Hematopoietic multipotent progenitor cell treated with erythropoietin and hydrocortisone succinate and interleukin-3 and kit ligand, for 6 days (in vitro differentiated cells): ENCODE data around the gene DLGAP1.

Source experiments
- DNase-seq: peaks from one replicate; pipeline ENCODE4 v3.0.0-alpha.2; 2015

The DLGAP1 gene

GRCh38 chr18:4143585-4143984 lies 311.5 kb downstream of the DLGAP1 start:
- DNase-seq: no peak

- no peak for DNase-seq
Observed at GRCh38 chr18:4142876-4143275, 312.2 kb downstream of the DLGAP1 start.

GRCh38 chr18:4134700-4135099 lies 320.4 kb downstream of the DLGAP1 start:
- no peak for DNase-seq

GRCh38 chr18:4130734-4131719 lies 324.1 kb downstream of the DLGAP1 start:
- no peak for DNase-seq

- DNase-seq: no peak
Observed at GRCh38 chr18:4126939-4127338, 328.2 kb downstream of the DLGAP1 start.

- no peak for DNase-seq
Observed at GRCh38 chr18:4125627-4126230, 329.4 kb downstream of the DLGAP1 start.

- no peak for DNase-seq
Observed at GRCh38 chr18:4125224-4125623, 329.9 kb downstream of the DLGAP1 start.

- no peak for DNase-seq
Observed at GRCh38 chr18:4119813-4120212, 335.3 kb downstream of the DLGAP1 start.

GRCh38 chr18:4119127-4119648 lies 335.9 kb downstream of the DLGAP1 start:
- no peak for DNase-seq

GRCh38 chr18:4108016-4108415 lies 347.1 kb downstream of the DLGAP1 start:
- DNase-seq: no peak

GRCh38 chr18:4107049-4107467 lies 348.0 kb downstream of the DLGAP1 start:
- no peak for DNase-seq

- peak; percentile 73 for DNase-seq
Observed at GRCh38 chr18:4106407-4107033, 348.6 kb downstream of the DLGAP1 start.

- no peak for DNase-seq
Observed at GRCh38 chr18:4102901-4103300, 352.2 kb downstream of the DLGAP1 start.

- DNase-seq: no peak
Observed at GRCh38 chr18:4101009-4101408, 354.1 kb downstream of the DLGAP1 start.

- no peak for DNase-seq
Observed at GRCh38 chr18:4096486-4096885, 358.6 kb downstream of the DLGAP1 start.

GRCh38 chr18:4093676-4094075 lies 361.4 kb downstream of the DLGAP1 start:
- no peak for DNase-seq

- no peak for DNase-seq
Observed at GRCh38 chr18:4084382-4084900, 370.7 kb downstream of the DLGAP1 start.

GRCh38 chr18:4078246-4078645 lies 376.9 kb downstream of the DLGAP1 start:
- DNase-seq: no peak

- no peak for DNase-seq
Observed at GRCh38 chr18:4077721-4078120, 377.4 kb downstream of the DLGAP1 start.

- DNase-seq: no peak
Observed at GRCh38 chr18:4077204-4077603, 377.9 kb downstream of the DLGAP1 start.

- DNase-seq: no peak
Observed at GRCh38 chr18:4074647-4075046, 380.5 kb downstream of the DLGAP1 start.

- DNase-seq: no peak
Observed at GRCh38 chr18:4069183-4069582, 385.9 kb downstream of the DLGAP1 start.

GRCh38 chr18:4068552-4069158 lies 386.5 kb downstream of the DLGAP1 start:
- DNase-seq: peak; percentile 77
